SK-N-SH (cell line): ENCODE measurements around the gene MRNIP. TPM values are rescaled to one million over a fixed set of nuclear protein-coding genes. Genes with fewer than 3 reads are reported as not detected.

Experiments
- CTCF ChIA-PET: fragments of 300-600, 350-600 bp; formaldehyde crosslinking; extraction: SDS; loops from one replicate; lab custom pipeline; 2021; lab: Yijun Ruan, JAX
- POLR2A ChIA-PET: fragments of 350-600 bp; sonication (Branson Sonifier 250); formaldehyde crosslinking; extraction: SDS; loops from one replicate; lab custom pipeline; 2020; ENCODE audit warnings: antibody characterized with exemption, inconsistent platforms; lab: Yijun Ruan, JAX
- DNase-seq: peaks from one replicate; pipeline ENCODE4 v3.0.0; 2012
- H2AFZ ChIP-seq: fragments of 200-600 bp; sonication (generic); 2 replicates; pipeline ENCODE4 v1.8.1; 2016; ENCODE audit warnings: antibody characterized with exemption, mild to moderate bottlenecking, low read depth
- H3F3A ChIP-seq: fragments of 200-600 bp; sonication (generic); replicated peaks from 2 replicates; pipeline ENCODE3; 2016; ENCODE audit warnings: antibody characterized with exemption, mild to moderate bottlenecking; ENCODE audit not compliant: insufficient read depth
- H3K27ac ChIP-seq, 2 experiments: fragments of 200-500 bp in 1 of 2; fragments of 200-600 bp in 1 of 2; sonication (Bioruptor generic) in 1 of 2; sonication (generic), shearing (Covaris generic) in 1 of 2; 2 replicates each; pipeline versions ENCODE4 v1.5.1 to v1.6.1; 2014 to 2016; ENCODE audit warnings: low read depth in 2 of 2, inconsistent platforms in 1 of 2, low read length in 1 of 2, mild to moderate bottlenecking in 1 of 2, mixed read lengths in 1 of 2
- H3K27me3 ChIP-seq: fragments of 200-600 bp; sonication (generic), shearing (Covaris generic); 2 replicates; pipeline ENCODE4 v1.6.1; 2016; ENCODE audit warnings: mixed run types; ENCODE audit not compliant: insufficient read depth
- H3K36me3 ChIP-seq, 2 experiments: fragments of 200-500 bp in 1 of 2; fragments of 200-600 bp in 1 of 2; sonication (Bioruptor generic) in 1 of 2; sonication (generic) in 1 of 2; replicated peaks in 1 of 2; 2 replicates each; pipeline versions ENCODE3 to v1.5.1; 2014 to 2016; ENCODE audit warnings: low read length in 1 of 2, mild to moderate bottlenecking in 1 of 2; ENCODE audit not compliant: insufficient read depth in 2 of 2, control insufficient read depth in 1 of 2
- H3K4me1 ChIP-seq, 2 experiments: fragments of 200-500 bp in 1 of 2; fragments of 200-600 bp in 1 of 2; sonication (Bioruptor generic) in 1 of 2; sonication (generic), shearing (Covaris generic) in 1 of 2; 2 replicates each; pipeline versions ENCODE4 v1.5.1 to v1.6.1; 2014 to 2016; ENCODE audit warnings: low read depth in 1 of 2, low read length in 1 of 2, mixed run types in 1 of 2; ENCODE audit not compliant: insufficient read depth in 2 of 2, control insufficient read depth in 1 of 2
- H3K4me2 ChIP-seq: fragments of 200-600 bp; sonication (generic), shearing (Covaris generic); 2 replicates; pipeline ENCODE4 v1.6.1; 2017; ENCODE audit warnings: mixed run types
- H3K4me3 ChIP-seq, 2 experiments: fragments of 200-500 bp in 1 of 2; fragments of 200-600 bp in 1 of 2; sonication (Bioruptor generic) in 1 of 2; sonication (generic), shearing (Covaris generic) in 1 of 2; 2 replicates each; pipeline versions ENCODE4 v1.5.1 to v1.8.1; 2014 to 2016; ENCODE audit warnings: low read depth in 2 of 2, inconsistent platforms in 1 of 2, low read length in 1 of 2, mild to moderate bottlenecking in 1 of 2, mixed read lengths in 1 of 2, moderate library complexity in 1 of 2
- H3K79me2 ChIP-seq: fragments of 200-600 bp; sonication (generic); 2 replicates; pipeline ENCODE4 v1.8.1; 2017; ENCODE audit warnings: mild to moderate bottlenecking; ENCODE audit not compliant: insufficient read depth
- H3K9ac ChIP-seq: fragments of 200-600 bp; sonication (generic); 2 replicates; pipeline ENCODE4 v1.6.1; 2017; ENCODE audit warnings: mixed run types
- H3K9me2 ChIP-seq: fragments of 200-600 bp; sonication (generic); 2 replicates; pipeline ENCODE4 v1.6.1; 2017; ENCODE audit warnings: mixed run types
- H3K9me3 ChIP-seq: fragments of 200-600 bp; sonication (generic); 2 replicates; pipeline ENCODE4 v1.6.1; 2017; ENCODE audit warnings: mixed run types, mild to moderate bottlenecking, moderate library complexity
- H4K20me1 ChIP-seq: fragments of 200-600 bp; sonication (generic); 2 replicates; pipeline ENCODE4 v1.6.1; 2017; ENCODE audit warnings: mild to moderate bottlenecking, mixed run types; ENCODE audit not compliant: insufficient read depth
- CHD2 ChIP-seq: fragments of 150-350 bp; IDR thresholded peaks from 2 replicates; pipeline ENCODE4 v1.6.1; 2018; ENCODE audit warnings: low read length; ENCODE audit not compliant: partially characterized antibody
- ELF1 ChIP-seq: IDR thresholded peaks from 2 replicates; pipeline ENCODE4 v1.4.0; 2012
- EP300 ChIP-seq, 2 experiments: IDR thresholded peaks; 2 replicates each; pipeline versions ENCODE4 v1.4.0 to v1.6.1; 2012; ENCODE audit warnings: borderline replicate concordance in 1 of 2, low read depth in 1 of 2, low read length in 1 of 2
- EZH2phosphoT487 ChIP-seq: fragments of 200-600 bp; sonication (generic); IDR thresholded peaks from 2 replicates; pipeline ENCODE4 v1.6.1; 2017; ENCODE audit warnings: low read depth, mixed run types, mild to moderate bottlenecking, antibody characterized with exemption, moderate library complexity, borderline replicate concordance
- FOSL2 ChIP-seq: IDR thresholded peaks from 2 replicates; pipeline ENCODE4 v1.4.0; 2012; ENCODE audit warnings: low read depth, mild to moderate bottlenecking, moderate library complexity, borderline replicate concordance
- GATA2 ChIP-seq: sonication (generic); formaldehyde crosslinking; IDR thresholded peaks from 2 replicates; pipeline ENCODE4 v1.5.0; 2020; ENCODE audit warnings: mild to moderate bottlenecking, missing genetic modification reagents
- IRF3 ChIP-seq: fragments of 150-350 bp; IDR thresholded peaks from 2 replicates; pipeline ENCODE4 v1.6.1; 2016; ENCODE audit warnings: mild to moderate bottlenecking, low read depth, low read length
- NFIC ChIP-seq: IDR thresholded peaks from 2 replicates; pipeline ENCODE4 v1.4.0; 2012; ENCODE audit warnings: borderline replicate concordance
- NRF1 ChIP-seq: IDR thresholded peaks from 2 replicates; pipeline ENCODE4 v1.6.1; 2012; ENCODE audit warnings: low read depth, mild to moderate bottlenecking, low read length
- RCOR1 ChIP-seq: fragments of 150-350 bp; IDR thresholded peaks from 2 replicates; pipeline ENCODE4 v1.6.1; 2017; ENCODE audit warnings: antibody characterized with exemption, low read length
- REST ChIP-seq: IDR thresholded peaks from 2 replicates; pipeline ENCODE4 v1.6.1; 2012; ENCODE audit warnings: mild to moderate bottlenecking, low read depth, low read length, moderate library complexity
- RFX5 ChIP-seq: IDR thresholded peaks from 2 replicates; pipeline ENCODE4 v1.6.1; 2012; ENCODE audit warnings: mild to moderate bottlenecking, improper control_type of control experiment, low read length
- RXRA ChIP-seq: IDR thresholded peaks from 2 replicates; pipeline ENCODE4 v1.4.0; 2012; ENCODE audit warnings: low read depth, mild to moderate bottlenecking, borderline replicate concordance
- TAF1 ChIP-seq: IDR thresholded peaks from 2 replicates; pipeline ENCODE4 v1.6.1; 2012; ENCODE audit warnings: low read depth, mild to moderate bottlenecking, low read length, moderate library complexity, borderline replicate concordance
- TCF12 ChIP-seq: IDR thresholded peaks from 2 replicates; pipeline ENCODE4 v1.4.0; 2012
- TEAD4 ChIP-seq: IDR thresholded peaks from 2 replicates; pipeline ENCODE4 v1.4.0; 2012; ENCODE audit warnings: mild to moderate bottlenecking, borderline replicate concordance; ENCODE audit not compliant: insufficient read depth
- USF1 ChIP-seq: IDR thresholded peaks from 2 replicates; pipeline ENCODE4 v1.4.0; 2012; ENCODE audit warnings: low read depth, borderline replicate concordance
- USF2 ChIP-seq: fragments of 150-350 bp; IDR thresholded peaks from 2 replicates; pipeline ENCODE4 v1.6.1; 2017; ENCODE audit warnings: antibody characterized with exemption, low read length, low read depth, borderline replicate concordance
- WGBS: methylation state at CpG from one replicate; pipeline ENCODE4 v1.1.6; 2017; ENCODE audit warnings: low lambda C conversion rate; 5-methylcytosine and 5-hydroxymethylcytosine counted together
- polyA plus RNA-seq, 3 experiments: library from polyadenylated mRNA; depleted of rRNA; stranded (reverse); fragments of >200 nt; gene quantifications; 2 replicates each; pipeline ENCODE4 v1.2.3, GENCODE V29; 2012
- TF ChIP-seq, protein P1 (sequence below): fragments of 200-600 bp; sonication (generic); IDR thresholded peaks from 2 replicates; pipeline ENCODE4 v1.6.1; 2017; ENCODE audit warnings: antibody characterized with exemption, mild to moderate bottlenecking, moderate library complexity

MRNIP gene
- polyA plus RNA-seq, 1 of the 3 experiments (the other 2 are of a cell fraction), result 32.8 TPM

DNA sequence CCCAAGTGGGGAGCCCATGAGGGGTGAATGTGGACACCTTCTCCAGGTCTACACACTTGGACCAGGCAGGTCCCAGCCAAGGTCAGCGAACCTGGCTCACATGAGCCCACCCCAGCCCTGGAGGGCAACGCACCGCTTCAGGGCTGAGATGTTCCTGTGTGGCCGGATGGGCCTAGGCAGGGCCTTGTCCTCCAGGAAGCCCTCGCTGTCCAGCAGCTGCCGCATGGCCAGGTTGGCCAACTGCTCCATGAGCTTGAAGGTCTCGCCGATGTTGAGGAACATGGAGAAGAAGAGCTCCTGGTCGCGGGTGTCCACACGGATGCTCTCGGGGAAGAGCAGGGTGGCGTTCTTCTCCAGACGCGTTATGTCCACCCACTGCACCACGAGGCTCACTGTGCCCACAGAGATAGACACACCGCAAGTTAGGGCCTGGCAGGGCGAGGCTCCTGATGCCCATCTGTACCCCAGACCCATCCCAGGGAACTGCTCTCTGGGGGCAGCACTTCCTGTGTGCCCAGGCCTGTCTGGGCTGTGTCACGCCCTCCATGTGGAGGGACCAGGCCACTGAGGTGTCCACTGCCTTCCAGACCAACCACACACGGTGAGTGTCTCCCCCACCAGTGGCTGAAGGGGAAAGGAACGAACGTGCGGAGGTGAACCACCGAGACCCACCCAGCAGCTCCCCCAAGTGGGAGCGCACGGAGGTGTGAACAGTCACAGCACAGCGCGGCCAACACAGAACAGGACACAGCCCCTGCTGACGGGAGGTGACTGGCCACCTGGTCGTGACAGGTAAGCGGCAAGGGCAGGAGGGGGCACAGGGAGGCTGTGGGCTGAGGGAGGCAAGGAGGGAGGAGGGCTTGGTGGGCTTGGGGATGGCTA, 34.7 kb upstream of the MRNIP start:
- Histone ChIP-seq H3K9me3 (no peaks in the 10 kb centered on the region), H2AFZ (no peak overlapping the region), H3K27me3 (no peaks in the 10 kb centered on the region), H3K9ac (no peak overlapping the region), H3K4me3 (no peak overlapping the region), H3K4me1 (no peaks in the 10 kb centered on the region), H4K20me1 (no peaks in the 10 kb centered on the region), H3K36me3 (peaks cover 27 to 66% of the 10 kb centered on the region in 2 experiments), H3K9me2 (no peaks in the 10 kb centered on the region), H3F3A (no peaks in the 10 kb centered on the region), H3K27ac (no peak overlapping the region), H3K4me2 (no peak overlapping the region), H3K79me2 (no peaks in the 10 kb centered on the region)
- DNase-seq, result no peak
- TF ChIP-seq FOSL2 (no peak), RFX5 (no peak), IRF3 (no peak), NRF1 (no peak), USF1 (no peak), RCOR1 (no peak), TCF12 (no peak), EP300 (IDR thresholded peaks at IDR 0.05; ENCODE audit: borderline replicate concordance in 1 of 2, low read depth in 1 of 2, low read length in 1 of 2) (no peak), TAF1 (no peak), RXRA (no peak), EZH2phosphoT487 (no peak), USF2 (no peak), GATA2 (CRISPR knock-in tag) (no peak), CHD2 (no peak), TEAD4 (no peak), ELF1 (no peak), REST (no peak), NFIC (no peak)
- TF ChIP-seq, protein P1, sequence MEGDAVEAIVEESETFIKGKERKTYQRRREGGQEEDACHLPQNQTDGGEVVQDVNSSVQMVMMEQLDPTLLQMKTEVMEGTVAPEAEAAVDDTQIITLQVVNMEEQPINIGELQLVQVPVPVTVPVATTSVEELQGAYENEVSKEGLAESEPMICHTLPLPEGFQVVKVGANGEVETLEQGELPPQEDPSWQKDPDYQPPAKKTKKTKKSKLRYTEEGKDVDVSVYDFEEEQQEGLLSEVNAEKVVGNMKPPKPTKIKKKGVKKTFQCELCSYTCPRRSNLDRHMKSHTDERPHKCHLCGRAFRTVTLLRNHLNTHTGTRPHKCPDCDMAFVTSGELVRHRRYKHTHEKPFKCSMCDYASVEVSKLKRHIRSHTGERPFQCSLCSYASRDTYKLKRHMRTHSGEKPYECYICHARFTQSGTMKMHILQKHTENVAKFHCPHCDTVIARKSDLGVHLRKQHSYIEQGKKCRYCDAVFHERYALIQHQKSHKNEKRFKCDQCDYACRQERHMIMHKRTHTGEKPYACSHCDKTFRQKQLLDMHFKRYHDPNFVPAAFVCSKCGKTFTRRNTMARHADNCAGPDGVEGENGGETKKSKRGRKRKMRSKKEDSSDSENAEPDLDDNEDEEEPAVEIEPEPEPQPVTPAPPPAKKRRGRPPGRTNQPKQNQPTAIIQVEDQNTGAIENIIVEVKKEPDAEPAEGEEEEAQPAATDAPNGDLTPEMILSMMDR, result no peak
- CTCF ChIA-PET, result interaction anchor here (1.1 kb wide), 1 partner anchor 9 kb away, joined by 3 read pairs; no protein-coding TSS in a partner anchor
- WGBS, result 92% methylated on average over 20 of the region's 31 CpGs
- POLR2A ChIA-PET, result no interaction called here
